ENCODE measurements around the gene FCER1G. TPM values are rescaled to one million over a fixed set of nuclear protein-coding genes. Genes with fewer than 3 reads are reported as not detected.

Gene FCER1G
- total RNA-seq, 1 donor from 2014 or later = not detected

DNA sequence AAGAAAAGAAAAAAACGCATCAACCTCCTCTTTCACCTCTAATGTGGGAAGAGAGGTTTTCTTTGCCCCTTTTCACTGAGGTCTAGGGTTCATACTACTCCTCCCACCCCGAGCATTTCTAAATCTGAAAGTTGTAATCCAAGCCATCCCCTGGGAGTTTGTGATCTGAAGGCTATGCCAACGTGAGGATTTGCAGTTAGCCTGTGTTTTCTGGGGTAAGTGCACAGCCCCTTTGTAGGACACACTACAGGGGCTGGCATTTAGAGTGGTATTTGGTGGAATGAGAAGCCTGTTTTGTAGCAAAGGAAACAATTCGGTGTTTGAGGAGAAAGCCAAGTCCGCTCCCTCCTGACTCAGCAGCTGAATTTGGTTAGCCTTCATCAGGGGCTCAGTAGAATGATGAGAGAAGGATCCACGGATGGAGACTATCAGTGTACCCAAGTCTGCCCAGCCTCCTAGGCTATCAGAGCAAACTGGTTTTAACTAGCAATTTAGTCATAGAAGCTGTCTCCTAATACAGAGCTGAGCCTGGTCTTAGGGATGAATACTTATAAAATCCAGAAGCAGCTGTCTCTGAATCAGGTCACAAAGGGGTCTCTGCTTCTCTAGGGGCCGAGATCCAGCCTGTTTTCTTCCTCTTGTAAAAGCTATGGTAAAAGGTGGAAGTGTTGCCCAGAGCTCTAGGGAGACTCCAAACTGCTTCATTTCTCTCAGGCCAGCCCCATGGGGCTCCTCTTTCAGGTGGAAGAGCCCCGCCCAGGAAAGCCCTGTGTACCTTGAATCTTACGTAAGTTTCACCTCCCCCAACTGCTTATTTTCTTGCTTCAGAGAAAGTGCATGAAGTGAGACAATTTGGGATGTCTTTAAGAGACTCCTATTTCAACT lies 45.5 kb downstream of the FCER1G start:
- Histone ChIP-seq H3K79me2 (ENCODE audit: low read depth) (no peaks in the 10 kb centered on the region), H3F3A (ENCODE audit: low read depth) (peaks cover 10% of the 10 kb centered on the region), H3K27ac (no peak overlapping the region), H3K4me3 (no peak overlapping the region), H3K4me2 (peak overlapping the region; percentile 29), H3K9me3 (ENCODE audit: low read depth) (peaks cover 8% of the 10 kb centered on the region), H4K20me1 (ENCODE audit: low read depth) (peaks cover 4% of the 10 kb centered on the region), H3K4me1 (peaks cover 17% of the 10 kb centered on the region), H3K27me3 (peaks cover 43% of the 10 kb centered on the region), H3K36me3 (no peaks in the 10 kb centered on the region), H2AFZ (replicated peaks) (peak overlapping the region; percentile 26), H3K9ac (no peak overlapping the region)
- Mint-ChIP-seq H3K4me1 (peaks cover 31% of the 10 kb centered on the region), H3K9me3 (peaks cover 20% of the 10 kb centered on the region), H3K4me3 (peak overlapping the region; percentile 67), H3K36me3 (peaks cover 7% of the 10 kb centered on the region), H3K27ac (no peak overlapping the region), H3K27me3 (ENCODE audit: insufficient read depth, low read depth) (peaks cover 32% of the 10 kb centered on the region)
- DNase-seq (ENCODE audit: low spot score) = no peak
- TF ChIP-seq, protein P1, sequence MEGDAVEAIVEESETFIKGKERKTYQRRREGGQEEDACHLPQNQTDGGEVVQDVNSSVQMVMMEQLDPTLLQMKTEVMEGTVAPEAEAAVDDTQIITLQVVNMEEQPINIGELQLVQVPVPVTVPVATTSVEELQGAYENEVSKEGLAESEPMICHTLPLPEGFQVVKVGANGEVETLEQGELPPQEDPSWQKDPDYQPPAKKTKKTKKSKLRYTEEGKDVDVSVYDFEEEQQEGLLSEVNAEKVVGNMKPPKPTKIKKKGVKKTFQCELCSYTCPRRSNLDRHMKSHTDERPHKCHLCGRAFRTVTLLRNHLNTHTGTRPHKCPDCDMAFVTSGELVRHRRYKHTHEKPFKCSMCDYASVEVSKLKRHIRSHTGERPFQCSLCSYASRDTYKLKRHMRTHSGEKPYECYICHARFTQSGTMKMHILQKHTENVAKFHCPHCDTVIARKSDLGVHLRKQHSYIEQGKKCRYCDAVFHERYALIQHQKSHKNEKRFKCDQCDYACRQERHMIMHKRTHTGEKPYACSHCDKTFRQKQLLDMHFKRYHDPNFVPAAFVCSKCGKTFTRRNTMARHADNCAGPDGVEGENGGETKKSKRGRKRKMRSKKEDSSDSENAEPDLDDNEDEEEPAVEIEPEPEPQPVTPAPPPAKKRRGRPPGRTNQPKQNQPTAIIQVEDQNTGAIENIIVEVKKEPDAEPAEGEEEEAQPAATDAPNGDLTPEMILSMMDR (IDR thresholded peaks at IDR 0.05) = no peak
- TF ChIP-seq EZH2phosphoT487 (IDR thresholded peaks at IDR 0.05) (no peak), EZH2 (IDR thresholded peaks at IDR 0.05) (no peak)

DNA sequence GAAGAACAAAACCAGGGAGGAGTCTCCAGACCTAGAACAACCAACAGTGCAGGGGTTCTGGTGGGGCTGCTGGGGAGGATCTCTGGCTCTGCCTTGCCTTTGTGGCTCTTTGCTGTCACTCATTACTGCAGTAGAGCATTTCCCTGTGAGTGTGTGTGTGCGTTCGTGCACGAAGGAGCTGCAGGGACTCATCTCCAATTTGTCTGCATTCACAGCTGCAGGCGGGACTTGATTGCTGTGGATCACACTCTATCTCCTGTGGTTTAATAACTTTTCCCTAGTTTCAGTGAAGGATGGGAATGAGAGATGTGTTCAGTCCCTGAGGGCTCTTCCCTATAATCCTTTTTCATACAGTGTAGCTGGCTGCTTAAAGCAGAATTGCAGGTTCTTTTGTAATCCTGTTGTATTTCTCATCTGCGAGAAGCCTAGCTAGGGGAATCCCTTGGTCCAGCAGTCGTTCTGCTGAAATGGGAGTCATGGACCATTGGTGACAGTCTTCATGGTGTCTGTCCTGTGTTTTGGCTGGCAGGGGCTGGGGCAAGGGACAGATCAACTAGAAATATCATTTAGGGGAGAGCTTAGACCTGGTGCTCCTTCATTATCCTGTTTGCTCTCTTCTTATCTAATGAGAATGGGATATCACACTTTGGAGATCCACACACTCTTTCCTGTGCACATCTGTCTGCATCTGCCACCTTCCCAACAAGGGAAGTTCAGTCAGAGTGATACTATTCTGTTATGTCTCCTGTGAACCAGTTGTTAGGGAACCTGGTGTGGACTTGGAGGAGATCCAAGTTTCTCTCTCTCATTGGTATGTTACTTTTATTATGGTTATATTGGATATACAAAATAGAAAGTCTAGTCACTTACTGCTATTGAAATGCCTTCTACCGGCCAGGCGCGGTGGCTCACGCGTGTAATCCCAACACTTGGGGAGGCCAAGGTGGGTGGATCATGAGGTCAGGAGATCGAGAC lies 46.5 kb downstream of the FCER1G start:
- peaks cover 13% of the 10 kb centered on the region for H3F3A ChIP-seq (ENCODE audit: low read depth)
- no peak overlapping the region for H3K4me3 ChIP-seq
- H4K20me1 ChIP-seq (ENCODE audit: low read depth) = peaks cover 4% of the 10 kb centered on the region
- H3K9ac ChIP-seq = no peak overlapping the region
- peaks cover 43% of the 10 kb centered on the region for H3K27me3 ChIP-seq
- peak overlapping the region; percentile 32 for H3K4me3 Mint-ChIP-seq
- H3K27ac Mint-ChIP-seq = peak overlapping the region; percentile 14
- TF ChIP-seq EZH2 (IDR thresholded peaks at IDR 0.05) (no peak), EZH2phosphoT487 (IDR thresholded peaks at IDR 0.05) (no peak)
- TF ChIP-seq, protein P1 (IDR thresholded peaks at IDR 0.05) = no peak
- peak overlapping the region; percentile 26 for H2AFZ ChIP-seq (replicated peaks)
- peaks cover 8% of the 10 kb centered on the region for H3K9me3 ChIP-seq (ENCODE audit: low read depth)
- peak overlapping the region; percentile 29 for H3K4me2 ChIP-seq
- peaks cover 31% of the 10 kb centered on the region for H3K27me3 Mint-ChIP-seq (ENCODE audit: insufficient read depth, low read depth)
- H3K9me3 Mint-ChIP-seq = peaks cover 17% of the 10 kb centered on the region
- H3K36me3 ChIP-seq = no peaks in the 10 kb centered on the region
- H3K4me1 ChIP-seq = peaks cover 17% of the 10 kb centered on the region
- H3K79me2 ChIP-seq (ENCODE audit: low read depth) = no peaks in the 10 kb centered on the region
- peak; percentile 33 for DNase-seq (ENCODE audit: low spot score)
- H3K36me3 Mint-ChIP-seq = peaks cover 7% of the 10 kb centered on the region
- H3K27ac ChIP-seq = no peak overlapping the region
- peaks cover 37% of the 10 kb centered on the region for H3K4me1 Mint-ChIP-seq

GRCh38 chr1:161265305-161265704 lies 50.2 kb downstream of the FCER1G start:
- Histone ChIP-seq H3K4me3 (no peak overlapping the region), H3K9me3 (ENCODE audit: low read depth) (no peaks in the 10 kb centered on the region), H3F3A (ENCODE audit: low read depth) (peaks cover 9% of the 10 kb centered on the region), H3K4me2 (no peak overlapping the region), H3K9ac (no peak overlapping the region), H3K27ac (no peak overlapping the region), H3K36me3 (no peaks in the 10 kb centered on the region), H3K79me2 (ENCODE audit: low read depth) (no peaks in the 10 kb centered on the region), H2AFZ (replicated peaks) (no peak overlapping the region), H3K27me3 (peaks cover 16% of the 10 kb centered on the region), H4K20me1 (ENCODE audit: low read depth) (no peaks in the 10 kb centered on the region), H3K4me1 (peaks cover 10% of the 10 kb centered on the region)
- DNase-seq (ENCODE audit: low spot score) = no peak
- H3K27ac Mint-ChIP-seq = no peak overlapping the region
- H3K9me3 Mint-ChIP-seq = no peaks in the 10 kb centered on the region
- H3K4me1 Mint-ChIP-seq = peaks cover 29% of the 10 kb centered on the region
- no peak overlapping the region for H3K4me3 Mint-ChIP-seq
- no peaks in the 10 kb centered on the region for H3K36me3 Mint-ChIP-seq
- TF ChIP-seq EZH2phosphoT487 (IDR thresholded peaks at IDR 0.05) (no peak), EZH2 (IDR thresholded peaks at IDR 0.05) (no peak)
- TF ChIP-seq, protein P1 (IDR thresholded peaks at IDR 0.05) = no peak
- H3K27me3 Mint-ChIP-seq (ENCODE audit: insufficient read depth, low read depth) = peaks cover 9% of the 10 kb centered on the region
